H1 (cell line): Measurements from ENCODE around the gene TMEM150A. TPM values are rescaled to one million over a fixed set of nuclear protein-coding genes. Genes with fewer than 3 reads are reported as not detected.

ENCODE experiments used
- CTCF ChIA-PET: fragments of 300-600 bp; sonication (Branson Sonifier 250); formaldehyde crosslinking; loops from one replicate; lab custom pipeline; 2021; ENCODE audit not compliant: partially characterized antibody; lab: Charles Lee
- POLR2A ChIA-PET: fragments of 300-600 bp; sonication (Branson Sonifier 250); formaldehyde crosslinking; loops from one replicate; lab custom pipeline; 2021; ENCODE audit warnings: inconsistent platforms; ENCODE audit not compliant: partially characterized antibody; lab: Charles Lee
- DNase-seq, 2 experiments: peaks; one replicate each; pipeline versions ENCODE4 v3.0.0 to v3.0.0-alpha.2; 2010 to 2022; ENCODE audit warnings: low spot score in 2 of 2, low read depth in 1 of 2, mixed read lengths in 1 of 2
- FAIRE-seq: peaks from 2 replicates; lab custom pipeline; 2011; peaks lifted over from hg19 to GRCh38; lab: Jason Lieb, UNC
- H2AFZ ChIP-seq: 2 replicates; pipeline ENCODE4 v1.8.1; 2012; ENCODE audit warnings: low read length, inconsistent platforms
- H2AK5ac ChIP-seq: 2 replicates; pipeline ENCODE4 v1.6.1; 2013; ENCODE audit warnings: low read depth, low read length
- H2BK120ac ChIP-seq: replicated peaks from 2 replicates; pipeline ENCODE3; 2013; ENCODE audit warnings: low read depth, low read length, inconsistent platforms
- H2BK12ac ChIP-seq: 2 replicates; pipeline ENCODE4 v1.6.1; 2013; ENCODE audit warnings: low read depth, low read length
- H2BK15ac ChIP-seq: 2 replicates; pipeline ENCODE4 v1.6.1; 2013; ENCODE audit warnings: low read length
- H2BK20ac ChIP-seq: 2 replicates; pipeline ENCODE4 v1.6.1; 2013; ENCODE audit warnings: low read length
- H2BK5ac ChIP-seq: 2 replicates; pipeline ENCODE4 v1.6.1; 2013; ENCODE audit warnings: low read depth, low read length
- H3K14ac ChIP-seq: 2 replicates; pipeline ENCODE4 v1.6.1; 2013; ENCODE audit warnings: inconsistent platforms; ENCODE audit not compliant: insufficient read length
- H3K18ac ChIP-seq: 2 replicates; pipeline ENCODE4 v1.6.1; 2013; ENCODE audit warnings: low read length; ENCODE audit errors: extremely low read depth
- H3K23ac ChIP-seq: 2 replicates; pipeline ENCODE4 v1.6.1; 2013; ENCODE audit warnings: inconsistent platforms; ENCODE audit not compliant: insufficient read length
- H3K23me2 ChIP-seq: 2 replicates; pipeline ENCODE4 v1.6.1; 2013; ENCODE audit warnings: low read depth, low read length
- H3K27ac ChIP-seq: 2 replicates; pipeline ENCODE4 v1.6.1; 2011; ENCODE audit warnings: low read depth, low read length, inconsistent platforms
- H3K27me3 ChIP-seq, 4 experiments: replicated peaks in 1 of 4; 1 replicate in 1 of 4; 2 replicates in 3 of 4; pipeline versions ENCODE4 v1.6.1 to v1.8.1; 2011 to 2013; ENCODE audit warnings: low read length in 3 of 4, mild to moderate bottlenecking in 3 of 4, inconsistent platforms in 2 of 4, mixed read lengths in 2 of 4, moderate library complexity in 1 of 4; ENCODE audit not compliant: control insufficient read depth in 3 of 4, insufficient read depth in 3 of 4; ENCODE audit errors: extremely low read depth in 1 of 4
- H3K36me3 ChIP-seq, 4 experiments: 2 replicates each; pipeline versions ENCODE4 v1.6.1 to v1.8.1; 2011 to 2013; ENCODE audit warnings: mild to moderate bottlenecking in 4 of 4, low read length in 3 of 4, moderate library complexity in 2 of 4, control low read depth in 1 of 4, inconsistent platforms in 1 of 4; ENCODE audit not compliant: insufficient read depth in 4 of 4, control insufficient read depth in 2 of 4
- H3K4ac ChIP-seq: replicated peaks from 2 replicates; pipeline ENCODE3; 2013; ENCODE audit warnings: low read length, low read depth, mixed read lengths, inconsistent platforms; ENCODE audit not compliant: insufficient read length
- H3K4me1 ChIP-seq, 4 experiments: replicated peaks in 1 of 4; 1 replicate in 1 of 4; 2 replicates in 3 of 4; pipeline versions ENCODE4 v1.6.1 to v1.8.1; 2011 to 2013; ENCODE audit warnings: low read length in 3 of 4, inconsistent platforms in 2 of 4, mixed read lengths in 1 of 4; ENCODE audit not compliant: insufficient read depth in 4 of 4, control insufficient read depth in 3 of 4
- H3K4me2 ChIP-seq, 2 experiments: 2 replicates each; pipeline versions ENCODE4 v1.6.1 to v1.8.1; 2011 to 2013; ENCODE audit warnings: low read depth in 2 of 2, low read length in 2 of 2, control low read depth in 1 of 2, inconsistent platforms in 1 of 2, mild to moderate bottlenecking in 1 of 2; ENCODE audit not compliant: insufficient read depth in 1 of 2
- H3K4me3 ChIP-seq, 4 experiments: fragments of 200-600, 300-600 bp in 1 of 4; sonication (generic), shearing (Covaris generic), sonication (Bioruptor Twin) in 1 of 4; 2 replicates each; pipeline versions ENCODE4 v1.5.1 to v1.8.1; 2011 to 2016; ENCODE audit warnings: low read length in 4 of 4, low read depth in 3 of 4, control low read depth in 2 of 4, inconsistent platforms in 2 of 4, mild to moderate bottlenecking in 2 of 4, mixed read lengths in 1 of 4, moderate library complexity in 1 of 4; ENCODE audit not compliant: insufficient read depth in 2 of 4; ENCODE audit errors: extremely low read depth in 1 of 4
- H3K56ac ChIP-seq: replicated peaks from 2 replicates; pipeline ENCODE3; 2013; ENCODE audit warnings: low read depth, mild to moderate bottlenecking, mixed read lengths, low read length, inconsistent platforms; ENCODE audit not compliant: insufficient read length
- H3K79me1 ChIP-seq: 2 replicates; pipeline ENCODE4 v1.6.1; 2013; ENCODE audit warnings: low read depth, low read length, control low read depth
- H3K79me2 ChIP-seq, 2 experiments: 2 replicates each; pipeline versions ENCODE4 v1.6.1 to v1.8.1; 2012 to 2013; ENCODE audit warnings: low read length in 2 of 2, mild to moderate bottlenecking in 2 of 2, inconsistent platforms in 1 of 2; ENCODE audit not compliant: insufficient read depth in 2 of 2, control insufficient read depth in 1 of 2
- H3K9ac ChIP-seq, 4 experiments: replicated peaks in 1 of 4; 1 replicate in 1 of 4; 2 replicates in 3 of 4; pipeline versions ENCODE4 v1.6.1 to v1.8.1; 2011 to 2013; ENCODE audit warnings: low read depth in 3 of 4, low read length in 3 of 4, control low read depth in 2 of 4, mild to moderate bottlenecking in 2 of 4, moderate library complexity in 2 of 4, inconsistent platforms in 1 of 4; ENCODE audit errors: extremely low read depth in 1 of 4
- H3K9me3 ChIP-seq, 2 experiments: 2 replicates each; pipeline versions ENCODE4 v1.6.1 to v1.8.1; 2012 to 2013; ENCODE audit warnings: mild to moderate bottlenecking in 2 of 2, moderate library complexity in 2 of 2, control low read depth in 1 of 2, inconsistent platforms in 1 of 2, low read depth in 1 of 2, low read length in 1 of 2, mixed read lengths in 1 of 2; ENCODE audit not compliant: insufficient read depth in 2 of 2
- H4K20me1 ChIP-seq, 2 experiments: replicated peaks in 1 of 2; 2 replicates each; pipeline versions ENCODE3 to v1.8.1; 2011 to 2013; ENCODE audit warnings: inconsistent platforms in 2 of 2, low read length in 2 of 2, mild to moderate bottlenecking in 1 of 2; ENCODE audit not compliant: insufficient read depth in 2 of 2, control insufficient read depth in 1 of 2
- H4K5ac ChIP-seq: 2 replicates; pipeline ENCODE4 v1.6.1; 2013; ENCODE audit warnings: low read length, low read depth, mixed read lengths, inconsistent platforms; ENCODE audit not compliant: insufficient read length
- H4K8ac ChIP-seq: 2 replicates; pipeline ENCODE4 v1.8.0; 2013; ENCODE audit warnings: mild to moderate bottlenecking, moderate library complexity, low read length, inconsistent platforms; ENCODE audit not compliant: insufficient read depth; ENCODE audit errors: extremely low read depth
- H4K91ac ChIP-seq: replicated peaks from 2 replicates; pipeline ENCODE3; 2013; ENCODE audit warnings: low read length, mixed read lengths, inconsistent platforms; ENCODE audit not compliant: insufficient read length
- ASH2L ChIP-seq: fragments of 200-600, 300-600 bp; sonication (generic); IDR thresholded peaks from one replicate; pipeline ENCODE4 v1.7.1; 2017; ENCODE audit warnings: low read length
- EGR1 ChIP-seq: IDR thresholded peaks from 2 replicates; pipeline ENCODE4 v1.6.1; 2011; ENCODE audit warnings: low read depth, low read length, borderline replicate concordance
- JUND ChIP-seq: IDR thresholded peaks from 2 replicates; pipeline ENCODE4 v1.6.1; 2011; ENCODE audit warnings: mild to moderate bottlenecking, improper control_type of control experiment, low read length
- NRF1 ChIP-seq: IDR thresholded peaks from 2 replicates; pipeline ENCODE4 v1.6.1; 2011; ENCODE audit warnings: mild to moderate bottlenecking, low read depth, low read length, improper control_type of control experiment
- RAD21 ChIP-seq, 2 experiments: IDR thresholded peaks in 1 of 2; conservative IDR thresholded peaks in 1 of 2; 2 replicates each; pipeline ENCODE4 v1.6.1; 2011; ENCODE audit warnings: low read depth in 2 of 2, low read length in 2 of 2, improper control_type of control experiment in 1 of 2, inconsistent platforms in 1 of 2, mild to moderate bottlenecking in 1 of 2, moderate library complexity in 1 of 2
- SAP30 ChIP-seq: fragments of 300-600 bp; sonication (generic); IDR thresholded peaks from 2 replicates; pipeline ENCODE4 v1.7.1; 2012; ENCODE audit warnings: low read length, moderate library complexity, mild to moderate bottlenecking, inconsistent platforms; ENCODE audit not compliant: insufficient read depth, insufficient replicate concordance
- SP1 ChIP-seq: IDR thresholded peaks from 2 replicates; pipeline ENCODE4 v1.6.1; 2011; ENCODE audit warnings: low read depth, low read length
- WGBS, 2 experiments: shearing (Covaris generic) in 1 of 2; methylation state at CpG; one replicate each; pipeline versions ENCODE4 v1.1.6 to v1.1.7; 2013 to 2015; ENCODE audit warnings: low lambda C conversion rate in 2 of 2, mixed read lengths in 2 of 2, inconsistent platforms in 1 of 2, low coverage in 1 of 2, missing lambda C conversion rate in 1 of 2; ENCODE audit not compliant: insufficient replicate concordance in 2 of 2, insufficient coverage in 1 of 2, insufficient read length in 1 of 2; ENCODE audit errors: extremely low coverage in 1 of 2, missing lambda C conversion rate in 1 of 2; 5-methylcytosine and 5-hydroxymethylcytosine counted together
- polyA plus RNA-seq, 7 experiments: library from polyadenylated mRNA; depleted of rRNA in 3 of 7; stranded (reverse) in 5 of 7; unstranded in 2 of 7; fragments of >200 nt in 5 of 7; fragments of 200-250 nt in 2 of 7; gene quantifications; 1 replicate in 5 of 7; 2 replicates in 1 of 7; 4 replicates in 1 of 7; pipeline versions ENCODE4 v1.2.1 to v1.2.3, GENCODE V29; 2011 to 2013; ENCODE audit warnings: missing spikeins in 2 of 7, mixed read lengths in 2 of 7
- total RNA-seq: library from RNA; stranded (reverse); fragmentation: NEBNext Ultra II Directional; extraction: Animal tissue kit (Norgen Biotek cat#: 25700); gene quantifications from 2 replicates; pipeline ENCODE4 v1.2.1, GENCODE V29; 2021
- TF ChIP-seq, protein P1 (sequence below): IDR thresholded peaks from 2 replicates; pipeline ENCODE4 v1.6.1; 2011; ENCODE audit warnings: low read depth, mild to moderate bottlenecking, low read length; ENCODE audit not compliant: insufficient read depth

The TMEM150A gene
- total and polyA plus RNA-seq, 2 of the 8 experiments (the other 6 are each of a cell fraction or from before 2014, with no cell fraction given), result 19.8 to 29.9 TPM

GRCh38 chr2:85596486-85597143 is 5.9 kb downstream of the TMEM150A start:
- ChIA-PET POLR2A (interaction anchor here (0.6 to 3.8 kb wide), 10 partner anchors 9 to 242 kb away, joined by 3 to 39 read pairs (median 5); partner anchors contain the start of genes C2orf68, ELMOD3, MAT2A and RETSAT), CTCF (interaction anchor here (0.6 to 2.5 kb wide), 3 partner anchors 35 to 275 kb away, joined by 3 to 6 read pairs (median 3); no protein-coding TSS in a partner anchor)
- Histone ChIP-seq H2BK15ac (no peak overlapping the region), H3K18ac (no peak overlapping the region), H4K91ac (no peak overlapping the region), H3K4me2 (peak overlapping the region; percentile 78 to 98), H2AK5ac (no peak overlapping the region), H4K8ac (no peak overlapping the region), H3K79me1 (peaks cover 4% of the 10 kb centered on the region; the same call in 1 of the 2 replicates), H3K9me3 (no peaks in the 10 kb centered on the region), H2BK5ac (no peak overlapping the region), H2BK20ac (no peak overlapping the region), H3K14ac (no peak overlapping the region), H3K27me3 (no peaks in the 10 kb centered on the region), H3K23ac (no peak overlapping the region), H3K9ac (peak overlapping the region in 1 of 4 experiments; percentile 51; a peak in 1 of 7 replicates), H3K79me2 (peaks cover 0 to 18% of the 10 kb centered on the region in 2 experiments; a peak in 3 of 4 replicates), H4K20me1 (peaks cover 2 to 9% of the 10 kb centered on the region in 2 experiments), H3K4me1 (peaks cover 0 to 14% (median 4%) of the 10 kb centered on the region in 4 experiments; a peak in 6 of 7 replicates), H2BK120ac (no peak overlapping the region), H3K56ac (no peak overlapping the region), H3K4me3 (peak overlapping the region; percentile 77 to 88 (median 84); a peak in 7 of 8 replicates), H3K36me3 (peaks cover 4 to 21% (median 7%) of the 10 kb centered on the region in 4 experiments; a peak in 4 of 8 replicates), H3K23me2 (peaks cover 14% of the 10 kb centered on the region), H3K27ac (no peak overlapping the region), H2AFZ (no peak overlapping the region), H3K4ac (no peak overlapping the region), H4K5ac (no peak overlapping the region), H2BK12ac (no peak overlapping the region)
- DNase-seq, result no peak
- no peak for FAIRE-seq
- WGBS, 2 experiments, result 92% methylated on average over 3 of the region's 3 CpGs; no CpG with 5 or more reads in 1 of the 2 experiments
- TF ChIP-seq SAP30, result no peak
- TF ChIP-seq SP1, result no peak
- TF ChIP-seq NRF1, result no peak
- TF ChIP-seq JUND, result no peak
- TF ChIP-seq RAD21 (IDR thresholded peaks at IDR 0.05 in 1 of 2, conservative IDR thresholded peaks at IDR 0.05 in 1 of 2; ENCODE audit: low read depth in 2 of 2, low read length in 2 of 2), result no peak
- no peak for TF ChIP-seq ASH2L
- TF ChIP-seq EGR1, result no peak
- TF ChIP-seq, protein P1, sequence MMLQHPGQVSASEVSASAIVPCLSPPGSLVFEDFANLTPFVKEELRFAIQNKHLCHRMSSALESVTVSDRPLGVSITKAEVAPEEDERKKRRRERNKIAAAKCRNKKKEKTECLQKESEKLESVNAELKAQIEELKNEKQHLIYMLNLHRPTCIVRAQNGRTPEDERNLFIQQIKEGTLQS, result no peak
